ENCODE results near the gene MXD3. TPM values are rescaled to one million over a fixed set of nuclear protein-coding genes. Genes with fewer than 3 reads are reported as not detected.
A peak's percentile ranks its signal among the peaks of the same experiment; 100 is the strongest.
"Not testable (repeated sequence)": the region's sequence is repeated elsewhere in the genome, so short reads cannot be mapped to it uniquely, and the experiment has no call there.

The MXD3 gene
- polyA plus RNA-seq, 5 donors, result 16.7 to 39.9 (median 30.3) TPM

- not testable (repeated sequence) for DNase-seq
Measured at GRCh38 chr5:177306103-177306640, 5.5 kb downstream of the MXD3 start.

GRCh38 chr5:177304392-177305119 lies 7.1 kb downstream of the MXD3 start:
- DNase-seq, result no peak

GRCh38 chr5:177303925-177304391 lies 7.7 kb downstream of the MXD3 start:
- no peak for DNase-seq

GRCh38 chr5:177303121-177303924 lies 8.4 kb downstream of the MXD3 start, which contains the start of the genes PRELID1 and RAB24:
Gene PRELID1, plus strand, starts transcription at chr5:177303799. Its CDS starts 187 bp downstream, at chr5:177303986.
Gene RAB24, minus strand, starts transcription at chr5:177303719. Its CDS starts 431 bp downstream, at chr5:177303288.
- peak; percentile 81 for DNase-seq

GRCh38 chr5:177302354-177303110 lies 9.2 kb downstream of the MXD3 start:
- no peak for DNase-seq

- no peak for DNase-seq
Measured at GRCh38 chr5:177301503-177302165, 10.1 kb downstream of the MXD3 start.

GRCh38 chr5:177300951-177301350 lies 10.7 kb downstream of the MXD3 start:
- DNase-seq, result no peak

GRCh38 chr5:177300236-177300880 lies 11.3 kb downstream of the MXD3 start:
- DNase-seq, result peak in 1 of 2 donors; percentile 35

GRCh38 chr5:177299697-177300096 lies 12.0 kb downstream of the MXD3 start:
- no peak for DNase-seq

GRCh38 chr5:177297922-177298321 lies 13.8 kb downstream of the MXD3 start:
- DNase-seq, result no peak

- DNase-seq, result no peak
Measured at GRCh38 chr5:177296581-177296980, 15.1 kb downstream of the MXD3 start.

- DNase-seq, result no peak
Measured at GRCh38 chr5:177295924-177296323, 15.8 kb downstream of the MXD3 start.

- no peak for DNase-seq
Measured at GRCh38 chr5:177294632-177295031, 17.1 kb downstream of the MXD3 start.

GRCh38 chr5:177293819-177294581 lies 17.7 kb downstream of the MXD3 start:
- no peak for DNase-seq

GRCh38 chr5:177291735-177292134 lies 20.0 kb downstream of the MXD3 start:
- DNase-seq, result no peak

GRCh38 chr5:177290816-177291596 lies 20.7 kb downstream of the MXD3 start:
- no peak for DNase-seq

GRCh38 chr5:177288191-177288590 lies 23.5 kb downstream of the MXD3 start:
- DNase-seq, result no peak

- no peak for DNase-seq
Measured at GRCh38 chr5:177276886-177277285, 34.8 kb downstream of the MXD3 start.

- no peak for DNase-seq
Measured at GRCh38 chr5:177275883-177276282, 35.8 kb downstream of the MXD3 start.

Data from right lung (tissue), 5 donors.